ENCODE measurements around the gene OTOP2.

- TF ChIP-seq FOXK2 (IDR thresholded peaks at IDR 0.05) = no peak
- TF ChIP-seq SP1 (IDR thresholded peaks at IDR 0.05) = no peak
- TF ChIP-seq ZNF384 (IDR thresholded peaks at IDR 0.05) = no peak
- no peak for TF ChIP-seq TARDBP (IDR thresholded peaks at IDR 0.05)
- no peak for TF ChIP-seq FOXM1 (IDR thresholded peaks at IDR 0.05; ENCODE audit: borderline replicate concordance)
These were observed 15.5 kb downstream of the OTOP2 start for GRCh38 chr17:74939534-74939933.
